ENCODE measurements around the gene FGF18. TPM values are rescaled to one million over a fixed set of nuclear protein-coding genes. Genes with fewer than 3 reads are reported as not detected.
"Not testable (repeated sequence)": the region's sequence is repeated elsewhere in the genome, so short reads cannot be mapped to it uniquely, and the experiment has no call there.

The FGF18 gene
- total RNA-seq, 1 experiment from 2014 or later, result 1.7 TPM

GRCh38 chr5:171412186-171412585 is 7.3 kb upstream of the FGF18 start:
- CTCF ChIA-PET, result no interaction called here
- in situ Hi-C loops (cut with HindIII; ENCODE audit: low pct_unique_long_range_greater_than_20kb, low sequenced_read_pairs), result loop anchor here (25.0 kb wide), 1 partner anchor 450 kb away; no protein-coding TSS in a partner anchor

GRCh38 chr5:171413153-171413910 is 6.1 kb upstream of the FGF18 start:
- TF ChIP-seq, protein P1, sequence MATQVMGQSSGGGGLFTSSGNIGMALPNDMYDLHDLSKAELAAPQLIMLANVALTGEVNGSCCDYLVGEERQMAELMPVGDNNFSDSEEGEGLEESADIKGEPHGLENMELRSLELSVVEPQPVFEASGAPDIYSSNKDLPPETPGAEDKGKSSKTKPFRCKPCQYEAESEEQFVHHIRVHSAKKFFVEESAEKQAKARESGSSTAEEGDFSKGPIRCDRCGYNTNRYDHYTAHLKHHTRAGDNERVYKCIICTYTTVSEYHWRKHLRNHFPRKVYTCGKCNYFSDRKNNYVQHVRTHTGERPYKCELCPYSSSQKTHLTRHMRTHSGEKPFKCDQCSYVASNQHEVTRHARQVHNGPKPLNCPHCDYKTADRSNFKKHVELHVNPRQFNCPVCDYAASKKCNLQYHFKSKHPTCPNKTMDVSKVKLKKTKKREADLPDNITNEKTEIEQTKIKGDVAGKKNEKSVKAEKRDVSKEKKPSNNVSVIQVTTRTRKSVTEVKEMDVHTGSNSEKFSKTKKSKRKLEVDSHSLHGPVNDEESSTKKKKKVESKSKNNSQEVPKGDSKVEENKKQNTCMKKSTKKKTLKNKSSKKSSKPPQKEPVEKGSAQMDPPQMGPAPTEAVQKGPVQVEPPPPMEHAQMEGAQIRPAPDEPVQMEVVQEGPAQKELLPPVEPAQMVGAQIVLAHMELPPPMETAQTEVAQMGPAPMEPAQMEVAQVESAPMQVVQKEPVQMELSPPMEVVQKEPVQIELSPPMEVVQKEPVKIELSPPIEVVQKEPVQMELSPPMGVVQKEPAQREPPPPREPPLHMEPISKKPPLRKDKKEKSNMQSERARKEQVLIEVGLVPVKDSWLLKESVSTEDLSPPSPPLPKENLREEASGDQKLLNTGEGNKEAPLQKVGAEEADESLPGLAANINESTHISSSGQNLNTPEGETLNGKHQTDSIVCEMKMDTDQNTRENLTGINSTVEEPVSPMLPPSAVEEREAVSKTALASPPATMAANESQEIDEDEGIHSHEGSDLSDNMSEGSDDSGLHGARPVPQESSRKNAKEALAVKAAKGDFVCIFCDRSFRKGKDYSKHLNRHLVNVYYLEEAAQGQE (IDR thresholded peaks at IDR 0.05; ENCODE audit: insufficient read depth in 1 of 2, low read depth in 2 of 2, low read length in 1 of 2), result no peak
- TF ChIP-seq POLR2AphosphoS5 (IDR thresholded peaks at IDR 0.05; ENCODE audit: low read depth, low read length), result peak; percentile 22; the same call in 1 of the 2 replicates
- Histone ChIP-seq H3K4me3 (ENCODE audit: low read depth in 2 of 2, low read length in 2 of 2) (no peak overlapping the region), H3K9me3 (ENCODE audit: control insufficient read depth, insufficient read depth, low read depth, low read length) (no peaks in the 10 kb centered on the region), H3K36me3 (ENCODE audit: control insufficient read depth, insufficient read depth, low read length) (peaks cover 44% of the 10 kb centered on the region), H3K4me1 (ENCODE audit: control insufficient read depth, insufficient read depth, low read length) (peaks cover 56% of the 10 kb centered on the region), H3K27ac (ENCODE audit: low read length) (peak overlapping the region; percentile 26; the same call in 1 of the 2 replicates), H3K27me3 (ENCODE audit: control insufficient read depth, insufficient read depth, low read length) (no peaks in the 10 kb centered on the region)
- intact Hi-C loops (cut with micrococcal nuclease; ENCODE audit: unreplicated experiment), result loop anchor here (10.0 kb wide), 2 partner anchors 211 to 441 kb away; no protein-coding TSS in a partner anchor
- ChIA-PET CTCF (no interaction called here), POLR2A (interaction anchor here (0.6 kb wide), 1 partner anchor 1271 kb away, joined by 3 read pairs; no protein-coding TSS in a partner anchor)
- no peak for DNase-seq (ENCODE audit: low read depth, low spot score)
- in situ Hi-C loops (cut with HindIII; ENCODE audit: low pct_unique_long_range_greater_than_20kb, low sequenced_read_pairs), result loop anchor here (25.0 kb wide), 1 partner anchor 449 kb away; no protein-coding TSS in a partner anchor
- no TSS peak for BruUV-seq (replicated peaks)
- ATAC-seq, result no peak

More at GRCh38 chr5:171412186-171412585, 7.3 kb upstream of the FGF18 start:
- Histone ChIP-seq H3K9me3 (ENCODE audit: control insufficient read depth, insufficient read depth, low read depth, low read length) (no peaks in the 10 kb centered on the region), H3K27ac (ENCODE audit: low read length) (no peak overlapping the region), H3K36me3 (ENCODE audit: control insufficient read depth, insufficient read depth, low read length) (peaks cover 56% of the 10 kb centered on the region), H3K4me3 (ENCODE audit: low read depth in 2 of 2, low read length in 2 of 2) (no peak overlapping the region), H3K27me3 (ENCODE audit: control insufficient read depth, insufficient read depth, low read length) (no peaks in the 10 kb centered on the region), H3K4me1 (ENCODE audit: control insufficient read depth, insufficient read depth, low read length) (peaks cover 56% of the 10 kb centered on the region)
- no peak for TF ChIP-seq POLR2AphosphoS5 (IDR thresholded peaks at IDR 0.05; ENCODE audit: low read depth, low read length)
- no peak for TF ChIP-seq SIN3A (IDR thresholded peaks at IDR 0.05; ENCODE audit: borderline replicate concordance, insufficient read depth, low read depth, low read length)
- TF ChIP-seq, protein P1 (IDR thresholded peaks at IDR 0.05; ENCODE audit: insufficient read depth in 1 of 2, low read depth in 2 of 2, low read length in 1 of 2), result no peak
- no peak for TF ChIP-seq TCF7L2 (IDR thresholded peaks at IDR 0.05; ENCODE audit: low read depth, low read length)
- TF ChIP-seq CTCF (IDR thresholded peaks at IDR 0.05), result no peak
- BruUV-seq (replicated peaks), result no TSS peak
- POLR2A ChIA-PET, result no interaction called here
- no peak for ATAC-seq
- intact Hi-C loops (cut with micrococcal nuclease; ENCODE audit: unreplicated experiment), result loop anchor here (10.0 kb wide), 2 partner anchors 213 to 443 kb away; no protein-coding TSS in a partner anchor
- no peak for DNase-seq (ENCODE audit: low read depth, low spot score)

DNA sequence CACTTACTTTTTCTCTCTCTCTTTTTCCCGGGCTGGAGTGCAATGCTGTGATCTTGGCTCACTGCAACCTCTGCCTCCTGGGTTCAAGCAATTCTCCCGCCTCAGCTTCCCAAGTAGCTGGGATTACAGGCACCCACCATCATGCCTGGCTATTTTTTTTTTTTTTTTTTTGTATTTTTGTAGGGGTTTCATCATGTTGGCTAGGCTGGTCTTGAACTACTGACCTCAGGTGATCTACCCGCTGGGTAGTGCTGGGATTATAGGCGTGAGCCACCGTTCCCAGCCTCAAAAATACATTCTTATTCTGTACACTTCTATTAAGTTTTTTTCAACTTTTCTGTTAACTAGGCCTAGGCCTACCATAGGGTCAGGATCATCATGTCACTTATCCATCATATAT is 5.5 kb upstream of the FGF18 start:
- CTCF ChIA-PET; H3K4me3 ChIP-seq (ENCODE audit: low read depth in 2 of 2, low read length in 2 of 2); BruUV-seq (replicated peaks); H3K27me3 ChIP-seq (ENCODE audit: control insufficient read depth, insufficient read depth, low read length); H3K27ac ChIP-seq (ENCODE audit: low read length); POLR2A ChIA-PET; ATAC-seq; DNase-seq (ENCODE audit: low read depth, low spot score); H3K9me3 ChIP-seq (ENCODE audit: control insufficient read depth, insufficient read depth, low read depth, low read length): not testable (repeated sequence)
- in situ Hi-C loops (cut with HindIII; ENCODE audit: low pct_unique_long_range_greater_than_20kb, low sequenced_read_pairs) (loop anchor here (25.0 kb wide), 1 partner anchor 448 kb away; no protein-coding TSS in a partner anchor), intact Hi-C loops (cut with micrococcal nuclease; ENCODE audit: unreplicated experiment) (loop anchor here (10.0 kb wide), 2 partner anchors 211 to 441 kb away; no protein-coding TSS in a partner anchor)
- H3K4me1 ChIP-seq (ENCODE audit: control insufficient read depth, insufficient read depth, low read length), result peaks cover 51% of the 10 kb centered on the region
- H3K36me3 ChIP-seq (ENCODE audit: control insufficient read depth, insufficient read depth, low read length), result peaks cover 38% of the 10 kb centered on the region

Data from Panc1 (cell line).